Thyroid gland (tissue), 4 donors: ENCODE measurements around the gene SLC28A2. TPM values are rescaled to one million over a fixed set of nuclear protein-coding genes. Genes with fewer than 3 reads are reported as not detected.

Source experiments
- DNase-seq, 2 donors: peaks; one replicate each; pipeline ENCODE4 v3.0.0-alpha.2; 2019
- H3K27ac ChIP-seq, 3 donors: fragments of 200-600 bp; sonication (generic); 1 replicate in 2 of 3; 2 replicates in 1 of 3; pipeline ENCODE4 v1.5.1; 2016 to 2019; ENCODE audit warnings: mild to moderate bottlenecking in 1 of 3, moderate library complexity in 1 of 3
- H3K27me3 ChIP-seq: fragments of 200-600 bp; sonication (generic); one replicate; pipeline ENCODE4 v1.5.1; 2019
- H3K36me3 ChIP-seq, 2 donors: fragments of 200-600 bp; sonication (generic); one replicate each; pipeline ENCODE4 v1.5.1; 2016 to 2019
- H3K4me1 ChIP-seq, 2 donors: fragments of 200-600 bp; sonication (generic); one replicate each; pipeline ENCODE4 v1.5.1; 2017 to 2019
- H3K4me3 ChIP-seq, 3 donors: fragments of 200-600 bp; sonication (generic); replicated peaks in 1 of 3; 1 replicate in 2 of 3; 2 replicates in 1 of 3; pipeline ENCODE4 v1.5.1; 2016; ENCODE audit warnings: mild to moderate bottlenecking in 1 of 3
- H3K9me3 ChIP-seq: fragments of 200-600 bp; sonication (generic); one replicate; pipeline ENCODE4 v1.5.1; 2017
- CTCF ChIP-seq, 6 experiments: fragments of 200-600 bp in 3 of 6; fragments of 450-650 bp in 3 of 6; sonication (generic) in 3 of 6; IDR thresholded peaks; one replicate each; pipeline ENCODE4 v1.5.1; 2016 to 2019; ENCODE audit warnings: antibody characterized with exemption in 6 of 6, mild to moderate bottlenecking in 2 of 6, inconsistent platforms in 1 of 6, moderate library complexity in 1 of 6
- POLR2A ChIP-seq, 2 donors: fragments of 450-650 bp; IDR thresholded peaks; one replicate each; pipeline ENCODE4 v1.6.1; 2017; ENCODE audit warnings: antibody characterized with exemption in 2 of 2, mild to moderate bottlenecking in 2 of 2, moderate library complexity in 1 of 2
- WGBS, 2 donors: methylation state at CpG; one replicate each; pipeline ENCODE4 v1.1.5; 2017; 5-methylcytosine and 5-hydroxymethylcytosine counted together
- intact Hi-C: fragments of 100-400 bp; cut with DNase I; formaldehyde crosslinking; loops from one replicate; pipeline ENCODE4 v1.15.1; 2023
- total RNA-seq, 4 donors: library from RNA; depleted of rRNA; stranded (reverse); fragments of >200 nt; gene quantifications; one replicate each; pipeline ENCODE4 v1.2.3, GENCODE V29; 2016

The SLC28A2 gene
- total RNA-seq, 4 donors from 2014 or later, result not detected

GRCh38 chr15:45221053-45221599, 30.9 kb upstream of the SLC28A2 start:
- peaks cover 0 to 9% of the 10 kb centered on the region in 2 donors for H3K4me1 ChIP-seq
- 96 to 97% methylated on average over 2 of the region's 2 CpGs for WGBS, 2 donors
- TF ChIP-seq CTCF (IDR thresholded peaks at IDR 0.05) (no peak), POLR2A (IDR thresholded peaks at IDR 0.05) (no peak)

GRCh38 chr15:45221967-45222366, 30.1 kb upstream of the SLC28A2 start:
- WGBS, 2 donors, result 78 to 85% methylated on average over 4 of the region's 4 CpGs
- Histone ChIP-seq H3K27me3 (no peaks in the 10 kb centered on the region), H3K4me3 (no peak overlapping the region), H3K4me1 (peaks cover 0 to 9% of the 10 kb centered on the region in 2 donors), H3K27ac (no peak overlapping the region), H3K9me3 (no peaks in the 10 kb centered on the region), H3K36me3 (no peaks in the 10 kb centered on the region)
- DNase-seq, result no peak
- intact Hi-C loops, result no loop called here
- no peak for TF ChIP-seq CTCF (IDR thresholded peaks at IDR 0.05)

More at GRCh38 chr15:45221053-45221599, 30.9 kb upstream of the SLC28A2 start:
- no peak for DNase-seq
- no peaks in the 10 kb centered on the region for H3K27me3 ChIP-seq
- H3K36me3 ChIP-seq, result no peaks in the 10 kb centered on the region
- no peaks in the 10 kb centered on the region for H3K9me3 ChIP-seq
- no peak overlapping the region for H3K27ac ChIP-seq
- H3K4me3 ChIP-seq, result no peak overlapping the region
- intact Hi-C loops, result no loop called here

- WGBS, 2 donors, result 52 to 67% methylated on average over 5 of the region's 5 CpGs
- no peak overlapping the region for H3K4me3 ChIP-seq
- no peaks in the 10 kb centered on the region for H3K27me3 ChIP-seq
- no peaks in the 10 kb centered on the region for H3K36me3 ChIP-seq
- H3K9me3 ChIP-seq, result no peaks in the 10 kb centered on the region
- no peak overlapping the region for H3K27ac ChIP-seq
- intact Hi-C loops, result no loop called here
- TF ChIP-seq CTCF (IDR thresholded peaks at IDR 0.05), result no peak
- no peak for TF ChIP-seq POLR2A (IDR thresholded peaks at IDR 0.05)
- DNase-seq, result no peak
- peaks cover 5 to 15% of the 10 kb centered on the region in 2 donors for H3K4me1 ChIP-seq
Measured at GRCh38 chr15:45224621-45225217, 27.3 kb upstream of the SLC28A2 start.

GRCh38 chr15:45225506-45226273, 26.3 kb upstream of the SLC28A2 start:
- TF ChIP-seq POLR2A (IDR thresholded peaks at IDR 0.05) (no peak), CTCF (IDR thresholded peaks at IDR 0.05) (no peak)
- Histone ChIP-seq H3K36me3 (no peaks in the 10 kb centered on the region), H3K27me3 (no peaks in the 10 kb centered on the region), H3K4me3 (no peak overlapping the region), H3K9me3 (no peaks in the 10 kb centered on the region), H3K27ac (no peak overlapping the region), H3K4me1 (peaks cover 5 to 15% of the 10 kb centered on the region in 2 donors)
- DNase-seq, result no peak
- intact Hi-C loops, result no loop called here
- WGBS, 2 donors, result 81 to 82% methylated on average over 11 of the region's 11 CpGs

GRCh38 chr15:45228931-45229330, 23.1 kb upstream of the SLC28A2 start:
- no peaks in the 10 kb centered on the region for H3K27me3 ChIP-seq
- H3K27ac ChIP-seq, result peak overlapping the region in 2 of 3 donors; percentile 66 to 70
- peaks cover 5 to 15% of the 10 kb centered on the region in 2 donors for H3K4me1 ChIP-seq
- no peaks in the 10 kb centered on the region for H3K36me3 ChIP-seq
- TF ChIP-seq CTCF (IDR thresholded peaks at IDR 0.05) (peak in 2 of 6 experiments; percentile 6 to 24), POLR2A (IDR thresholded peaks at IDR 0.05) (peak in 1 of 2 donors; percentile 8)
- intact Hi-C loops, result no loop called here
- 48 to 53% methylated on average over 5 of the region's 5 CpGs for WGBS, 2 donors
- peak; percentile 16 to 75 for DNase-seq
- no peaks in the 10 kb centered on the region for H3K9me3 ChIP-seq
- H3K4me3 ChIP-seq, result no peak overlapping the region
